ENCODE measurements around the gene CYP39A1. TPM values are rescaled to one million over a fixed set of nuclear protein-coding genes. Genes with fewer than 3 reads are reported as not detected.

CYP39A1 gene
- total RNA-seq, 1 experiment from 2014 or later = not detected

- no peak for DNase-seq (ENCODE audit: low spot score)
- TF ChIP-seq CTCF (conservative IDR thresholded peaks at IDR 0.05; ENCODE audit: low read depth, low read length) = no peak
- TF ChIP-seq EZH2 (IDR thresholded peaks at IDR 0.05; ENCODE audit: borderline replicate concordance, low read depth, low read length, poor library complexity, severe bottlenecking) = no peak
- intact Hi-C loops (cut with micrococcal nuclease; ENCODE audit: unreplicated experiment) = no loop called here
- no peak overlapping the region for H3K4me3 ChIP-seq (ENCODE audit: low read depth, low read length, poor library complexity, severe bottlenecking)
- no TSS peak for BruUV-seq (replicated peaks)
- no peaks in the 10 kb centered on the region for H3K9me3 ChIP-seq (ENCODE audit: low read depth, low read length, poor library complexity, severe bottlenecking)
- no peaks in the 10 kb centered on the region for H3K27me3 ChIP-seq (replicated peaks; ENCODE audit: insufficient read depth, low read depth, low read length, poor library complexity)
- H3K27ac ChIP-seq (ENCODE audit: low read depth, low read length, poor library complexity, severe bottlenecking) = no peak overlapping the region
- ChIA-PET CTCF (no interaction called here), POLR2A (ENCODE audit: low non-redundant PET) (no interaction called here)
- H3K36me3 ChIP-seq (ENCODE audit: insufficient read depth, low read length, poor library complexity, severe bottlenecking) = no peaks in the 10 kb centered on the region
- H3K4me1 ChIP-seq (ENCODE audit: insufficient read depth, low read length, poor library complexity, severe bottlenecking) = no peaks in the 10 kb centered on the region
Observed at GRCh38 chr6:46645265-46645664, 7.4 kb downstream of the CYP39A1 start.

- TF ChIP-seq CTCF (conservative IDR thresholded peaks at IDR 0.05; ENCODE audit: low read depth, low read length) (no peak), EZH2 (IDR thresholded peaks at IDR 0.05; ENCODE audit: borderline replicate concordance, low read depth, low read length, poor library complexity, severe bottlenecking) (no peak)
- H3K4me1 ChIP-seq (ENCODE audit: insufficient read depth, low read length, poor library complexity, severe bottlenecking) = no peaks in the 10 kb centered on the region
- no peak for DNase-seq (ENCODE audit: low spot score)
- no peaks in the 10 kb centered on the region for H3K27me3 ChIP-seq (replicated peaks; ENCODE audit: insufficient read depth, low read depth, low read length, poor library complexity)
- BruUV-seq (replicated peaks) = no TSS peak
- CTCF ChIA-PET = no interaction called here
- H3K9me3 ChIP-seq (ENCODE audit: low read depth, low read length, poor library complexity, severe bottlenecking) = no peaks in the 10 kb centered on the region
- H3K36me3 ChIP-seq (ENCODE audit: insufficient read depth, low read length, poor library complexity, severe bottlenecking) = no peaks in the 10 kb centered on the region
- POLR2A ChIA-PET (ENCODE audit: low non-redundant PET) = no interaction called here
- intact Hi-C loops (cut with micrococcal nuclease; ENCODE audit: unreplicated experiment) = no loop called here
- H3K4me3 ChIP-seq (ENCODE audit: low read depth, low read length, poor library complexity, severe bottlenecking) = no peak overlapping the region
- H3K27ac ChIP-seq (ENCODE audit: low read depth, low read length, poor library complexity, severe bottlenecking) = no peak overlapping the region
Observed at GRCh38 chr6:46642928-46643751, 9.5 kb downstream of the CYP39A1 start.

DNA sequence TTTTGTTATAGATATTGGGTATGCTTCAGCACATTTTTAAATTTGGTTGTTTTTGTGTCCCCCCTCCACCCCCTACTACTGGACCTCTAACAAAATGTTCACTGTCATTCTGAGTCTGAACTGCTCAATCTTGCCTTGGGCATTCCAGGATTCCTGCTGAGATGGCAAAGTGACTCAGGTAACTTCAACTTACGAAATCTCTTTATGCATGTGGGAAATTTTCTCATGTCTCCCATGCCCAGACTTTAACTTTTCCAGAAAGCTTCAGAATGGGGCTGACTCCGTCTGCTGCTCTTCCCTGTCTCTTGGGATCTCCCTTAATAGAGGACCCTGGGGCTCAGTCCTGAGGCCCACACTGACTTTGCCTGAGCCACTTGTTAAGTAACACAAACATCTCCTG, 14.0 kb downstream of the CYP39A1 start:
- Histone ChIP-seq H3K27ac (ENCODE audit: low read depth, low read length, poor library complexity, severe bottlenecking) (no peak overlapping the region), H3K9me3 (ENCODE audit: low read depth, low read length, poor library complexity, severe bottlenecking) (no peaks in the 10 kb centered on the region), H3K36me3 (ENCODE audit: insufficient read depth, low read length, poor library complexity, severe bottlenecking) (no peaks in the 10 kb centered on the region), H3K4me3 (ENCODE audit: low read depth, low read length, poor library complexity, severe bottlenecking) (no peak overlapping the region), H3K4me1 (ENCODE audit: insufficient read depth, low read length, poor library complexity, severe bottlenecking) (no peaks in the 10 kb centered on the region), H3K27me3 (replicated peaks; ENCODE audit: insufficient read depth, low read depth, low read length, poor library complexity) (no peaks in the 10 kb centered on the region)
- POLR2A ChIA-PET (ENCODE audit: low non-redundant PET) = no interaction called here
- no peak for DNase-seq (ENCODE audit: low spot score)
- TF ChIP-seq CTCF (conservative IDR thresholded peaks at IDR 0.05; ENCODE audit: low read depth, low read length) (no peak), EZH2 (IDR thresholded peaks at IDR 0.05; ENCODE audit: borderline replicate concordance, low read depth, low read length, poor library complexity, severe bottlenecking) (no peak)
- no TSS peak for BruUV-seq (replicated peaks)
- CTCF ChIA-PET = no interaction called here
- intact Hi-C loops (cut with micrococcal nuclease; ENCODE audit: unreplicated experiment) = no loop called here
